Liver (tissue), 9 donors: ENCODE data around the gene HRC. TPM values are rescaled to one million over a fixed set of nuclear protein-coding genes. Genes with fewer than 3 reads are reported as not detected.

ENCODE experiments used
- DNase-seq: peaks from one replicate; pipeline ENCODE4 v3.0.0-alpha.2; 2017; ENCODE audit warnings: low spot score
- H3K27ac ChIP-seq, 2 donors: one replicate each; pipeline ENCODE4 v1.7.0; 2013; ENCODE audit warnings: inconsistent platforms in 2 of 2, low read length in 2 of 2, control low read depth in 1 of 2, low read depth in 1 of 2, mild to moderate bottlenecking in 1 of 2
- H3K27me3 ChIP-seq, 4 donors: one replicate each; pipeline versions ENCODE4 v1.6.1 to v1.7.0; 2013; ENCODE audit warnings: low read length in 3 of 4, inconsistent platforms in 1 of 4, mild to moderate bottlenecking in 1 of 4, moderate library complexity in 1 of 4; ENCODE audit not compliant: control insufficient read depth in 4 of 4, insufficient read depth in 4 of 4
- H3K36me3 ChIP-seq, 4 donors: one replicate each; pipeline versions ENCODE4 v1.6.1 to v1.7.0; 2013; ENCODE audit warnings: low read length in 3 of 4, mild to moderate bottlenecking in 3 of 4, low read depth in 1 of 4, moderate library complexity in 1 of 4; ENCODE audit not compliant: control insufficient read depth in 4 of 4, insufficient read depth in 3 of 4
- H3K4me1 ChIP-seq, 4 donors: one replicate each; pipeline versions ENCODE4 v1.6.1 to v1.7.0; 2013; ENCODE audit warnings: low read length in 3 of 4, mild to moderate bottlenecking in 3 of 4, moderate library complexity in 1 of 4; ENCODE audit not compliant: control insufficient read depth in 4 of 4, insufficient read depth in 4 of 4
- H3K4me3 ChIP-seq, 3 donors: one replicate each; pipeline versions ENCODE4 v1.6.1 to v1.7.0; 2013; ENCODE audit warnings: low read length in 3 of 3, control low read depth in 1 of 3, low read depth in 1 of 3, mild to moderate bottlenecking in 1 of 3
- H3K9ac ChIP-seq, 2 donors: one replicate each; pipeline ENCODE4 v1.7.0; 2013; ENCODE audit warnings: low read length in 2 of 2, mild to moderate bottlenecking in 2 of 2, moderate library complexity in 2 of 2, control low read depth in 1 of 2, low read depth in 1 of 2
- H3K9me3 ChIP-seq, 4 donors: one replicate each; pipeline versions ENCODE4 v1.6.1 to v1.7.0; 2013; ENCODE audit warnings: low read length in 3 of 4; ENCODE audit not compliant: control insufficient read depth in 4 of 4
- CTCF ChIP-seq: fragments of 150-350 bp; IDR thresholded peaks from 2 replicates; pipeline ENCODE4 v1.5.1; 2017; ENCODE audit warnings: improper control_type of control experiment, low read depth, low read length; ENCODE audit not compliant: missing input control
- EGR1 ChIP-seq, 2 donors: IDR thresholded peaks; 2 replicates each; pipeline ENCODE4 v1.6.1; 2016 to 2018; ENCODE audit warnings: antibody characterized with exemption in 2 of 2, low read depth in 2 of 2
- HNF4A ChIP-seq, 2 donors: conservative IDR thresholded peaks; 2 replicates each; pipeline ENCODE4 v1.6.1; 2016; ENCODE audit warnings: antibody characterized with exemption in 2 of 2, mild to moderate bottlenecking in 2 of 2
- HNF4G ChIP-seq: IDR thresholded peaks from 2 replicates; pipeline ENCODE4 v1.6.1; 2016; ENCODE audit warnings: antibody characterized with exemption
- JUND ChIP-seq, 2 donors: IDR thresholded peaks; 2 replicates each; pipeline ENCODE4 v1.6.1; 2016; ENCODE audit warnings: antibody characterized with exemption in 2 of 2
- NR2F2 ChIP-seq: IDR thresholded peaks from 2 replicates; pipeline ENCODE4 v1.6.1; 2016; ENCODE audit warnings: antibody characterized with exemption
- RAD21 ChIP-seq, 2 donors: IDR thresholded peaks; 2 replicates each; pipeline ENCODE4 v1.6.1; 2016; ENCODE audit warnings: antibody characterized with exemption in 2 of 2, mild to moderate bottlenecking in 2 of 2
- RXRA ChIP-seq, 2 donors: IDR thresholded peaks; 2 replicates each; pipeline ENCODE4 v1.6.1; 2017 to 2018; ENCODE audit warnings: antibody characterized with exemption in 2 of 2, mild to moderate bottlenecking in 1 of 2
- SP1 ChIP-seq: IDR thresholded peaks from 2 replicates; pipeline ENCODE4 v1.6.1; 2018; ENCODE audit warnings: antibody characterized with exemption, mild to moderate bottlenecking
- TAF1 ChIP-seq: conservative IDR thresholded peaks from 2 replicates; pipeline ENCODE4 v1.6.1; 2016; ENCODE audit warnings: antibody characterized with exemption, mild to moderate bottlenecking
- ZBTB33 ChIP-seq: IDR thresholded peaks from 2 replicates; pipeline ENCODE4 v1.6.1; 2016; ENCODE audit warnings: antibody characterized with exemption
- WGBS: extraction: QIAGEN DNeasy Blood & Tissue Kit; methylation state at CpG from one replicate; pipeline ENCODE4 v1.1.7; 2013; 5-methylcytosine and 5-hydroxymethylcytosine counted together
- polyA plus RNA-seq, 2 donors: library from polyadenylated mRNA; stranded (reverse) in 1 of 2; unstranded in 1 of 2; fragments of 200-250 nt in 1 of 2; fragments of >200 nt in 1 of 2; fragmentation: Nextera tagmentation in 1 of 2; extraction: Ambion mirVana in 1 of 2; gene quantifications; one replicate each; pipeline versions ENCODE4 v1.2.1 to v1.2.3, GENCODE V29; 2013 to 2015
- total RNA-seq, 2 donors: library from RNA; depleted of rRNA; stranded (reverse); fragments of >200 nt; gene quantifications; one replicate each; pipeline ENCODE4 v1.2.3, GENCODE V29; 2014
- TF ChIP-seq, protein P1 (sequence below): IDR thresholded peaks from 2 replicates; pipeline ENCODE4 v1.6.1; 2016; ENCODE audit warnings: antibody characterized with exemption, mild to moderate bottlenecking
- TF ChIP-seq, protein P2 (sequence below): IDR thresholded peaks from 2 replicates; pipeline ENCODE4 v1.6.1; 2016; ENCODE audit warnings: antibody characterized with exemption
- donor health status: healthy.
- donor health status: healthy.
- donor health status: healthy.
- donor health status: healthy.
- donor health status: healthy.

HRC gene
- total and polyA plus RNA-seq, 4 donors, result 0.25 to 1.2 (median 0.84) TPM

- Histone ChIP-seq H3K36me3 (no peaks in the 10 kb centered on the region), H3K4me3 (peak within 1 kb of the TSS; percentile 50 to 69 (median 50)), H3K9me3 (no peaks in the 10 kb centered on the region), H3K27me3 (no peaks in the 10 kb centered on the region), H3K9ac (peak within 1 kb of the TSS; percentile 48 to 55), H3K27ac (peak within 1 kb of the TSS; percentile 97 to 100), H3K4me1 (peaks cover 11 to 37% (median 23%) of the 10 kb centered on the region in 4 donors)
- TF ChIP-seq TAF1 (no peak), HNF4A (conservative IDR thresholded peaks at IDR 0.05) (no peak), CTCF (no peak), ZBTB33 (no peak), NR2F2 (no peak)
- TF ChIP-seq, protein P1, sequence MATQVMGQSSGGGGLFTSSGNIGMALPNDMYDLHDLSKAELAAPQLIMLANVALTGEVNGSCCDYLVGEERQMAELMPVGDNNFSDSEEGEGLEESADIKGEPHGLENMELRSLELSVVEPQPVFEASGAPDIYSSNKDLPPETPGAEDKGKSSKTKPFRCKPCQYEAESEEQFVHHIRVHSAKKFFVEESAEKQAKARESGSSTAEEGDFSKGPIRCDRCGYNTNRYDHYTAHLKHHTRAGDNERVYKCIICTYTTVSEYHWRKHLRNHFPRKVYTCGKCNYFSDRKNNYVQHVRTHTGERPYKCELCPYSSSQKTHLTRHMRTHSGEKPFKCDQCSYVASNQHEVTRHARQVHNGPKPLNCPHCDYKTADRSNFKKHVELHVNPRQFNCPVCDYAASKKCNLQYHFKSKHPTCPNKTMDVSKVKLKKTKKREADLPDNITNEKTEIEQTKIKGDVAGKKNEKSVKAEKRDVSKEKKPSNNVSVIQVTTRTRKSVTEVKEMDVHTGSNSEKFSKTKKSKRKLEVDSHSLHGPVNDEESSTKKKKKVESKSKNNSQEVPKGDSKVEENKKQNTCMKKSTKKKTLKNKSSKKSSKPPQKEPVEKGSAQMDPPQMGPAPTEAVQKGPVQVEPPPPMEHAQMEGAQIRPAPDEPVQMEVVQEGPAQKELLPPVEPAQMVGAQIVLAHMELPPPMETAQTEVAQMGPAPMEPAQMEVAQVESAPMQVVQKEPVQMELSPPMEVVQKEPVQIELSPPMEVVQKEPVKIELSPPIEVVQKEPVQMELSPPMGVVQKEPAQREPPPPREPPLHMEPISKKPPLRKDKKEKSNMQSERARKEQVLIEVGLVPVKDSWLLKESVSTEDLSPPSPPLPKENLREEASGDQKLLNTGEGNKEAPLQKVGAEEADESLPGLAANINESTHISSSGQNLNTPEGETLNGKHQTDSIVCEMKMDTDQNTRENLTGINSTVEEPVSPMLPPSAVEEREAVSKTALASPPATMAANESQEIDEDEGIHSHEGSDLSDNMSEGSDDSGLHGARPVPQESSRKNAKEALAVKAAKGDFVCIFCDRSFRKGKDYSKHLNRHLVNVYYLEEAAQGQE, result peak; percentile 98
- TF ChIP-seq, protein P2, sequence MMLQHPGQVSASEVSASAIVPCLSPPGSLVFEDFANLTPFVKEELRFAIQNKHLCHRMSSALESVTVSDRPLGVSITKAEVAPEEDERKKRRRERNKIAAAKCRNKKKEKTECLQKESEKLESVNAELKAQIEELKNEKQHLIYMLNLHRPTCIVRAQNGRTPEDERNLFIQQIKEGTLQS, result no peak
- WGBS, result 1% methylated on average over 90 of the region's 90 CpGs
- DNase-seq, result no peak
Measured at GRCh38 chr19:49119411-49120324, 35.5 kb downstream of the HRC start, which contains the start of gene PPFIA3. TSS of gene PPFIA3 (plus strand) at chr19:49119544. CDS start at chr19:49127874, 8,330 bp downstream.

GRCh38 chr19:49118565-49119410 lies 36.4 kb downstream of the HRC start, which contains the start of gene C19orf73:
TSS of gene C19orf73 (minus strand) at chr19:49119143. CDS start at chr19:49119022, 121 bp downstream.
- peak; percentile 94 for DNase-seq
- H3K36me3 ChIP-seq, result no peaks in the 10 kb centered on the region
- no peaks in the 10 kb centered on the region for H3K9me3 ChIP-seq
- H3K27me3 ChIP-seq, result no peaks in the 10 kb centered on the region
- H3K4me3 ChIP-seq, result peak within 1 kb of the TSS; percentile 50 to 69 (median 50)
- peaks cover 11 to 40% (median 25%) of the 10 kb centered on the region in 4 donors for H3K4me1 ChIP-seq
- peak within 1 kb of the TSS; percentile 97 to 100 for H3K27ac ChIP-seq
- under 1% methylated on average over 85 of the region's 85 CpGs for WGBS
- peak within 1 kb of the TSS; percentile 48 to 55 for H3K9ac ChIP-seq
- peak; percentile 75 for TF ChIP-seq NR2F2
- no peak for TF ChIP-seq ZBTB33
- no peak for TF ChIP-seq HNF4G
- no peak for TF ChIP-seq CTCF
- peak; percentile 87 to 88 for TF ChIP-seq EGR1 (IDR thresholded peaks at IDR 0.05; ENCODE audit: low read depth in 2 of 2)
- peak; percentile 50 for TF ChIP-seq SP1
- TF ChIP-seq RAD21 (IDR thresholded peaks at IDR 0.05), result no peak
- peak in 1 of 2 donors; percentile 56 for TF ChIP-seq JUND (IDR thresholded peaks at IDR 0.05)
- peak; percentile 46 to 55 for TF ChIP-seq RXRA (IDR thresholded peaks at IDR 0.05)
